PFSK-1 (cell line): ENCODE data around the gene SIRT3.

Source experiments
- FOXP2 ChIP-seq: optimal IDR thresholded peaks from 2 replicates; pipeline ENCODE3; 2011; ENCODE audit warnings: borderline replicate concordance, control low read depth, inconsistent platforms; ENCODE audit not compliant: insufficient read depth; ENCODE audit errors: extremely low read length, extremely low read depth
- POLR2AphosphoS5 ChIP-seq: IDR thresholded peaks from 2 replicates; pipeline ENCODE4 v1.6.1; 2012; ENCODE audit warnings: low read depth, mild to moderate bottlenecking, control low read depth, low read length, moderate library complexity
- SIN3A ChIP-seq: IDR thresholded peaks from 2 replicates; pipeline ENCODE4 v1.6.1; 2012; ENCODE audit warnings: mild to moderate bottlenecking, low read length, moderate library complexity, borderline replicate concordance; ENCODE audit not compliant: insufficient read depth
- TAF1 ChIP-seq: IDR thresholded peaks from 2 replicates; pipeline ENCODE4 v1.6.1; 2012; ENCODE audit warnings: low read length, control low read depth, borderline replicate concordance; ENCODE audit not compliant: insufficient read depth
- TF ChIP-seq, protein P1 (sequence below), 2 experiments: IDR thresholded peaks; 2 replicates each; pipeline versions ENCODE4 v1.6.1 to v1.8.0; 2011 to 2012; ENCODE audit warnings: low read depth in 2 of 2, low read length in 2 of 2, control low read depth in 1 of 2, inconsistent platforms in 1 of 2, mild to moderate bottlenecking in 1 of 2, moderate library complexity in 1 of 2; ENCODE audit not compliant: insufficient read depth in 1 of 2

SIRT3 gene

DNA sequence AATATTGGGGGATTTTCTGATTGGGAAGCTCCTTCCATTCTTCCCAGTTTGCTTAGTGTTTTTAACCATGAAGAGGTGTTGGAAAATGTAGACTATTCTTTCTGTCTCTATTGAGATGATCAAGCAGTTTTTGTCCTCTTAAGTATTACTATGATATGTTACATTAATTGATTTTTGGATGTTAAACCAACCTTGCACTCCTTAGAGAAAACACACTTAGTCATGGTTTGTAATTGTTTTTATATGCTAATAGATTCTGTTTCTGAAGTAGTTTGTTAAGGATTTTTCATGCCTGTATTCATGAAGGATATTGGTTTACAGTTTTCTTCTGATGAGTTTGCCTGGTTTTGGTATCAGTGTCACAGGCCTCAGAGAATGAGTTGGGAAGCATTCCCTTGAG lies 40.1 kb upstream of the SIRT3 start:
- TF ChIP-seq FOXP2: no peak
- no peak for TF ChIP-seq TAF1
- no peak for TF ChIP-seq SIN3A
- no peak for TF ChIP-seq POLR2AphosphoS5
- TF ChIP-seq, protein P1, sequence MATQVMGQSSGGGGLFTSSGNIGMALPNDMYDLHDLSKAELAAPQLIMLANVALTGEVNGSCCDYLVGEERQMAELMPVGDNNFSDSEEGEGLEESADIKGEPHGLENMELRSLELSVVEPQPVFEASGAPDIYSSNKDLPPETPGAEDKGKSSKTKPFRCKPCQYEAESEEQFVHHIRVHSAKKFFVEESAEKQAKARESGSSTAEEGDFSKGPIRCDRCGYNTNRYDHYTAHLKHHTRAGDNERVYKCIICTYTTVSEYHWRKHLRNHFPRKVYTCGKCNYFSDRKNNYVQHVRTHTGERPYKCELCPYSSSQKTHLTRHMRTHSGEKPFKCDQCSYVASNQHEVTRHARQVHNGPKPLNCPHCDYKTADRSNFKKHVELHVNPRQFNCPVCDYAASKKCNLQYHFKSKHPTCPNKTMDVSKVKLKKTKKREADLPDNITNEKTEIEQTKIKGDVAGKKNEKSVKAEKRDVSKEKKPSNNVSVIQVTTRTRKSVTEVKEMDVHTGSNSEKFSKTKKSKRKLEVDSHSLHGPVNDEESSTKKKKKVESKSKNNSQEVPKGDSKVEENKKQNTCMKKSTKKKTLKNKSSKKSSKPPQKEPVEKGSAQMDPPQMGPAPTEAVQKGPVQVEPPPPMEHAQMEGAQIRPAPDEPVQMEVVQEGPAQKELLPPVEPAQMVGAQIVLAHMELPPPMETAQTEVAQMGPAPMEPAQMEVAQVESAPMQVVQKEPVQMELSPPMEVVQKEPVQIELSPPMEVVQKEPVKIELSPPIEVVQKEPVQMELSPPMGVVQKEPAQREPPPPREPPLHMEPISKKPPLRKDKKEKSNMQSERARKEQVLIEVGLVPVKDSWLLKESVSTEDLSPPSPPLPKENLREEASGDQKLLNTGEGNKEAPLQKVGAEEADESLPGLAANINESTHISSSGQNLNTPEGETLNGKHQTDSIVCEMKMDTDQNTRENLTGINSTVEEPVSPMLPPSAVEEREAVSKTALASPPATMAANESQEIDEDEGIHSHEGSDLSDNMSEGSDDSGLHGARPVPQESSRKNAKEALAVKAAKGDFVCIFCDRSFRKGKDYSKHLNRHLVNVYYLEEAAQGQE (IDR thresholded peaks at IDR 0.05; ENCODE audit: insufficient read depth in 1 of 2, low read depth in 2 of 2, low read length in 2 of 2): no peak

DNA sequence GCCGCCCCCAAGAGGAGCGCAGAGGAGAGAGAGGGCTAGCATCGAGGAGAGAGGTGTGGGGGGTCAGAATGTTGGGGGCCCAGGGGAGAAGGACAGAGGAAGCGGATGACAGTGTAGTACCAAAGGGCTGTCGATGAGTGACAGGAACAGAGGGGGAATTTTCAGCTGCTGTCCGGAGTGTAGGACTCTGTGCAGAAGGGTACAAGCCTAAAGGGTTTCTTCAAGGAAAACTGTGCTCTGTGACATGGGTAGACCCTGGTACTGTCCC lies 36.7 kb upstream of the SIRT3 start:
- no peak for TF ChIP-seq TAF1
- no peak for TF ChIP-seq POLR2AphosphoS5
- TF ChIP-seq SIN3A: no peak
- no peak for TF ChIP-seq FOXP2
- TF ChIP-seq, protein P1 (IDR thresholded peaks at IDR 0.05; ENCODE audit: insufficient read depth in 1 of 2, low read depth in 2 of 2, low read length in 2 of 2): no peak

DNA sequence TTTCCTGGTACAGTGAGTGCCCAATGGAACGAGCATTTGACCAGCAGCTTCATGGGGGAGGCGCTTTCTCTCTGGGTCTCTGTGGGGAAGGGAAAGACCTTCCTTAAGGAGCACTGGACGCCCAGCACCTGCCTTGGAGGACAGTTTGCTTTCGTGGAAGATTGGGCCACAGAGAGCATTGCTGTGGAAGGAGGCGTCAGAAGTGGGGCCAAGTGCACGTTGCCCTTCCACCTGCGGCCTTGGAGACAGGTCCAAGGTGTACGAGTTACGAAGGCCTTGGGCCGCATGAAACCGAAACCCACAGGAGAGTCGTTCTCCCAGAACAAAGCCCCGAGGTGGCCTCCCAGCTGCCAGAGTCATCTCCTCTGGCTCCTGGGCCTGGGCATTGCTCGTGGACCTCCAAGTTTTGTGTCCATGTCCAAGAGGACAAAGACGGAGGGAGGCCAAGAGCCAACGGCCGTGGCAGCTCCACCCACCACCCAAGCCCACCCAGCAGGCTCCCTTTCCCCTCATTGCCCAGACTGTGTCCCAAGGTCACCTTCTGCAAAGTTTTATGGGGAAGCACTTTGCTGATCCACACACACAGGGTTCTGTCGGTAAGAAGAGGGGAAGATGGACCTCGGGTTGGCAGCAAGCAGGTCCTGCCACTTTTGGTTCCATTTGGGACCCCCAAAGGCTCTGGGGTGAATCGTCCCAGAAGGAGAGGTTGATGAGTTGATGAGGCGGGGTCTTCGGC lies 36.2 kb upstream of the SIRT3 start:
- TF ChIP-seq, protein P1 (IDR thresholded peaks at IDR 0.05; ENCODE audit: insufficient read depth in 1 of 2, low read depth in 2 of 2, low read length in 2 of 2): no peak
- TF ChIP-seq TAF1 (no peak), FOXP2 (no peak), POLR2AphosphoS5 (no peak), SIN3A (no peak)

DNA sequence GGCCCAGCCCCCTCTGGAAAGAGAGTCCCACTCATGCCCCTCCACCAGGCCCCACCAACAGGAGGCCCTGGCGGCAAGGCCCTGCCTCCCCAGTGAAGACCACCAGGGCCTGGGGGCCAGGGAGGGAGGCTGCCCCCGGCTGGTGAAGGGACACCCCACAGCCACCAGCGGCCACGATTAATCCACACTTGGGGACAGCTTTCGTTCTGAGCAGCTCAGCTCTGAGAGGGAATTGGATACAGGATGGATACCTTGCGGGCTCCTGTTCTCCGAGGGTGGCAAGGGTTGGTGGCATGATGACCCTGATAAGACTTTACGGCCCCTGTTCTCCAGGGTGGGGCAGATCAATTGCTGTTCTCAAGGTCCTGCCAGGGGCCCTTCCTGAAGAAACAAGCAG lies 35.2 kb upstream of the SIRT3 start:
- TF ChIP-seq, protein P1 (IDR thresholded peaks at IDR 0.05; ENCODE audit: insufficient read depth in 1 of 2, low read depth in 2 of 2, low read length in 2 of 2): no peak
- no peak for TF ChIP-seq FOXP2
- no peak for TF ChIP-seq SIN3A
- no peak for TF ChIP-seq TAF1
- no peak for TF ChIP-seq POLR2AphosphoS5

DNA sequence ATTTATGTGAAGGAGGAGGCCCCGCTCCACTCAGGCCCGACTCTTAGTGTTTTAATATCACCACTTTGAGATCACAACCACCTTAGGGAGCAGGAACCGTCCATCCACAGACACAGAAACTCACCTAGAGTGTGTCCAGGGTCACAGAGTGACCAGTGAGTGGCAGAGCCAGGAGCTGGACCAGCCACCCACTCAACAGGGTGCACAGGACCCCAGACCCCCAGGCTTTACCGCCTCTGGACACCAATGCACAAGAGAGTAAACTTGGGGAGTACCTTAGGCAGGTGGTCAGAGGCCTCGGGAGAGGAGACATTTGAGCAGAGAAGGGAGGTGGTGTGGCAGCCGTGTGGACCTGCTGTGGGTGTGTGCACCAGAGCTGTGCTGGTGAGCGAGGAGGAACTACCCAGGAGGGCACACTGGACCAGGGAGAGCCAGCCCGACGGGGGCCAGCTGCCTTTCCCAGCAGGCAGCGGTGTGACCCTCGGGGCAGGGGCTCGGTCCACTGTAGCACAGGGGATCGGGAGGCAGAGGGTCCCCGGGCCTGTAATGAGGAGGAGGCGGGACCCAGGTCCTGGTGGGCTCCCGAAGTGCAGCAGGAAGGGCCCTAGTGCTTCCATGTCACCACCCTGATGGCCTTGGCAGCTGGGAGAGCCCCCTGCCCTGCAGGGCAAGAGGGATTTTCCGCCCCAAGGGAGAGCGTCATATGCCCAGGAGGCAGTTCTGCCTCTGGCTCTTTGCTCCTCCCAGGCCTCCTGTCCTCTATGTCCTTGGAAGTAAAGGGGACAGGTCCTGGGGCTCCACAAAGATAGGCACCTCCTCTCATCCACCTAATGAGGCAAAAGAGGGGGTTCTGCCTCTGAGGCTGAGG lies 34.5 kb upstream of the SIRT3 start:
- TF ChIP-seq POLR2AphosphoS5: no peak
- TF ChIP-seq, protein P1 (IDR thresholded peaks at IDR 0.05; ENCODE audit: insufficient read depth in 1 of 2, low read depth in 2 of 2, low read length in 2 of 2): no peak
- TF ChIP-seq FOXP2: no peak
- TF ChIP-seq TAF1: no peak
- no peak for TF ChIP-seq SIN3A
